ENCODE data around the gene MED10. TPM values are rescaled to one million over a fixed set of nuclear protein-coding genes. Genes with fewer than 3 reads are reported as not detected.

MED10 gene
- polyA plus RNA-seq, 1 of the 3 experiments (the other 2 are of a cell fraction) = 75.9 TPM

DNA sequence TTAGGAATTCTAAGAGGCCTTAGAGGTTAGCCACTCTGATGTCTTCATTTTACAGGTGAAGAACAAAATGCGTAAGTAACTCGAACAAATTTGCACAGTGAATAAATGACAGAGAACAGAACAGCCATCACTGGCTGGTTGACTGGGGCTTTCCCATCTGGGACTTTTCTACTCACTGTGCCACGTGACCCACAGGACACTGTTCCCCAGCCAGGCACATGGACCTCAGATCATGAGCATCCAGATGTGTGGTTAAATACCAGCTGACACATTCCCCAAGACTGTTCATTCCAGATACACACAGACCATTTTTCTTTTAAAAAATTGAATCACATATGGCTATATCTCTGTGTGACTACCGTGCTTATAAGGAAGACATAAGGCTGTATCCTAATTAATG, 25.8 kb upstream of the MED10 start:
- no peak overlapping the region for H3K9ac ChIP-seq
- CTCF ChIA-PET = no interaction called here
- H3K9me3 ChIP-seq = no peaks in the 10 kb centered on the region
- no peaks in the 10 kb centered on the region for H3K79me2 ChIP-seq (ENCODE audit: insufficient read depth)
- no peak overlapping the region for H3K27ac ChIP-seq (ENCODE audit: low read depth in 2 of 2, low read length in 1 of 2)
- no peak overlapping the region for H3K4me2 ChIP-seq
- TF ChIP-seq FOXM1 (IDR thresholded peaks at IDR 0.05; ENCODE audit: low read depth) (no peak), RXRA (IDR thresholded peaks at IDR 0.05; ENCODE audit: borderline replicate concordance, low read depth) (no peak), ELF1 (IDR thresholded peaks at IDR 0.05) (no peak), RAD21 (IDR thresholded peaks at IDR 0.05; ENCODE audit: low read length) (no peak), TEAD4 (IDR thresholded peaks at IDR 0.05; ENCODE audit: borderline replicate concordance, insufficient read depth) (no peak), EP300 (IDR thresholded peaks at IDR 0.05; ENCODE audit: borderline replicate concordance in 1 of 2, low read depth in 1 of 2, low read length in 1 of 2) (no peak), MEF2A (IDR thresholded peaks at IDR 0.05; ENCODE audit: borderline replicate concordance, low read depth) (no peak), NRF1 (IDR thresholded peaks at IDR 0.05; ENCODE audit: low read depth, low read length) (no peak), YY1 (IDR thresholded peaks at IDR 0.05; ENCODE audit: low read depth) (no peak), FOXJ3 (CRISPR knock-in tag; IDR thresholded peaks at IDR 0.05) (no peak)
- TF ChIP-seq, protein P1, sequence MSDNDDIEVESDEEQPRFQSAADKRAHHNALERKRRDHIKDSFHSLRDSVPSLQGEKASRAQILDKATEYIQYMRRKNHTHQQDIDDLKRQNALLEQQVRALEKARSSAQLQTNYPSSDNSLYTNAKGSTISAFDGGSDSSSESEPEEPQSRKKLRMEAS (IDR thresholded peaks at IDR 0.05; ENCODE audit: low read depth) = no peak
- TF ChIP-seq, protein P2, sequence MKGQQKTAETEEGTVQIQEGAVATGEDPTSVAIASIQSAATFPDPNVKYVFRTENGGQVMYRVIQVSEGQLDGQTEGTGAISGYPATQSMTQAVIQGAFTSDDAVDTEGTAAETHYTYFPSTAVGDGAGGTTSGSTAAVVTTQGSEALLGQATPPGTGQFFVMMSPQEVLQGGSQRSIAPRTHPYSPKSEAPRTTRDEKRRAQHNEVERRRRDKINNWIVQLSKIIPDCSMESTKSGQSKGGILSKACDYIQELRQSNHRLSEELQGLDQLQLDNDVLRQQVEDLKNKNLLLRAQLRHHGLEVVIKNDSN (IDR thresholded peaks at IDR 0.05; ENCODE audit: borderline replicate concordance, low read depth) = no peak; the same call in 1 of the 2 replicates
- TF ChIP-seq, protein P3, sequence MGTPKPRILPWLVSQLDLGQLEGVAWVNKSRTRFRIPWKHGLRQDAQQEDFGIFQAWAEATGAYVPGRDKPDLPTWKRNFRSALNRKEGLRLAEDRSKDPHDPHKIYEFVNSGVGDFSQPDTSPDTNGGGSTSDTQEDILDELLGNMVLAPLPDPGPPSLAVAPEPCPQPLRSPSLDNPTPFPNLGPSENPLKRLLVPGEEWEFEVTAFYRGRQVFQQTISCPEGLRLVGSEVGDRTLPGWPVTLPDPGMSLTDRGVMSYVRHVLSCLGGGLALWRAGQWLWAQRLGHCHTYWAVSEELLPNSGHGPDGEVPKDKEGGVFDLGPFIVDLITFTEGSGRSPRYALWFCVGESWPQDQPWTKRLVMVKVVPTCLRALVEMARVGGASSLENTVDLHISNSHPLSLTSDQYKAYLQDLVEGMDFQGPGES (IDR thresholded peaks at IDR 0.05; ENCODE audit: low read depth, low read length) = no peak
- no peak overlapping the region for H3K4me3 ChIP-seq (ENCODE audit: low read depth in 2 of 2, low read length in 1 of 2)
- no peaks in the 10 kb centered on the region for H4K20me1 ChIP-seq (ENCODE audit: insufficient read depth)
- H3K27me3 ChIP-seq (ENCODE audit: insufficient read depth) = no peaks in the 10 kb centered on the region
- no peaks in the 10 kb centered on the region for H3K9me2 ChIP-seq
- no peak for DNase-seq
- no peaks in the 10 kb centered on the region for H3F3A ChIP-seq (replicated peaks; ENCODE audit: insufficient read depth)
- no peak overlapping the region for H2AFZ ChIP-seq (ENCODE audit: low read depth)
- no peaks in the 10 kb centered on the region; a peak in 1 of 4 replicates for H3K4me1 ChIP-seq (ENCODE audit: control insufficient read depth in 1 of 2, insufficient read depth in 2 of 2, low read depth in 1 of 2, low read length in 1 of 2)
- POLR2A ChIA-PET = no interaction called here
- WGBS (ENCODE audit: low lambda C conversion rate) = 38% methylated on average over 4 of the region's 4 CpGs
- no peaks in the 10 kb centered on the region for H3K36me3 ChIP-seq (replicated peaks in 1 of 2; ENCODE audit: control insufficient read depth in 1 of 2, insufficient read depth in 2 of 2, low read length in 1 of 2)

DNA sequence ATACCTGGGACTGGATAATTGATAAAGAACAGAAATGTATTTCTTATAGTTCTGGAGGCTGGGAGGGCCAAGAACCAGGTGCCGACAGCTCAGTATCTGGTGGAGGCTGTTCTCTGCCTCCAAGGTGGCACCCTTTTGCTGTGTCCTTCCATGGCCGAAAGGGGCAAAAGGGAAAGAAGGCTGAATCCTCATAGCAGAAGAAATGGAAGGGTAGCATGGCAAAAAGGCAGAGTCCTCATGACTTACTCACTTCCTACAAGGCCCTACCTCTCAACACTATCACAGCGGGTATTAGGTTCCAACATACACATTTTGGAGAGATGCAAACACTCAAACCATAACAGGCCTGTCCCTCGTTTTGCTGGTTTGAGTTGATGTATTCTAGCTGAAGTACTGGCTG, 25.1 kb upstream of the MED10 start:
- no peaks in the 10 kb centered on the region for H3F3A ChIP-seq (replicated peaks; ENCODE audit: insufficient read depth)
- 42% methylated on average over 4 of the region's 4 CpGs for WGBS (ENCODE audit: low lambda C conversion rate)
- POLR2A ChIA-PET = no interaction called here
- TF ChIP-seq GABPA (IDR thresholded peaks at IDR 0.05; ENCODE audit: low read depth) (no peak), RXRA (IDR thresholded peaks at IDR 0.05; ENCODE audit: borderline replicate concordance, low read depth) (no peak), GATA2 (CRISPR knock-in tag; IDR thresholded peaks at IDR 0.05) (no peak), RAD21 (IDR thresholded peaks at IDR 0.05; ENCODE audit: low read length) (no peak), NRF1 (IDR thresholded peaks at IDR 0.05; ENCODE audit: low read depth, low read length) (no peak), NFIC (IDR thresholded peaks at IDR 0.05; ENCODE audit: borderline replicate concordance) (no peak), TCF12 (IDR thresholded peaks at IDR 0.05) (no peak), FOXJ3 (CRISPR knock-in tag; IDR thresholded peaks at IDR 0.05) (no peak), RFX5 (IDR thresholded peaks at IDR 0.05; ENCODE audit: low read length) (no peak), YY1 (IDR thresholded peaks at IDR 0.05; ENCODE audit: low read depth) (no peak), EZH2phosphoT487 (IDR thresholded peaks at IDR 0.05; ENCODE audit: borderline replicate concordance, low read depth) (no peak), SMC3 (IDR thresholded peaks at IDR 0.05; ENCODE audit: low read depth, low read length) (no peak), ELF1 (IDR thresholded peaks at IDR 0.05) (no peak)
- TF ChIP-seq, protein P1 (IDR thresholded peaks at IDR 0.05; ENCODE audit: low read depth) = no peak
- TF ChIP-seq, protein P4, sequence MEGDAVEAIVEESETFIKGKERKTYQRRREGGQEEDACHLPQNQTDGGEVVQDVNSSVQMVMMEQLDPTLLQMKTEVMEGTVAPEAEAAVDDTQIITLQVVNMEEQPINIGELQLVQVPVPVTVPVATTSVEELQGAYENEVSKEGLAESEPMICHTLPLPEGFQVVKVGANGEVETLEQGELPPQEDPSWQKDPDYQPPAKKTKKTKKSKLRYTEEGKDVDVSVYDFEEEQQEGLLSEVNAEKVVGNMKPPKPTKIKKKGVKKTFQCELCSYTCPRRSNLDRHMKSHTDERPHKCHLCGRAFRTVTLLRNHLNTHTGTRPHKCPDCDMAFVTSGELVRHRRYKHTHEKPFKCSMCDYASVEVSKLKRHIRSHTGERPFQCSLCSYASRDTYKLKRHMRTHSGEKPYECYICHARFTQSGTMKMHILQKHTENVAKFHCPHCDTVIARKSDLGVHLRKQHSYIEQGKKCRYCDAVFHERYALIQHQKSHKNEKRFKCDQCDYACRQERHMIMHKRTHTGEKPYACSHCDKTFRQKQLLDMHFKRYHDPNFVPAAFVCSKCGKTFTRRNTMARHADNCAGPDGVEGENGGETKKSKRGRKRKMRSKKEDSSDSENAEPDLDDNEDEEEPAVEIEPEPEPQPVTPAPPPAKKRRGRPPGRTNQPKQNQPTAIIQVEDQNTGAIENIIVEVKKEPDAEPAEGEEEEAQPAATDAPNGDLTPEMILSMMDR (IDR thresholded peaks at IDR 0.05) = no peak
- TF ChIP-seq, protein P5, sequence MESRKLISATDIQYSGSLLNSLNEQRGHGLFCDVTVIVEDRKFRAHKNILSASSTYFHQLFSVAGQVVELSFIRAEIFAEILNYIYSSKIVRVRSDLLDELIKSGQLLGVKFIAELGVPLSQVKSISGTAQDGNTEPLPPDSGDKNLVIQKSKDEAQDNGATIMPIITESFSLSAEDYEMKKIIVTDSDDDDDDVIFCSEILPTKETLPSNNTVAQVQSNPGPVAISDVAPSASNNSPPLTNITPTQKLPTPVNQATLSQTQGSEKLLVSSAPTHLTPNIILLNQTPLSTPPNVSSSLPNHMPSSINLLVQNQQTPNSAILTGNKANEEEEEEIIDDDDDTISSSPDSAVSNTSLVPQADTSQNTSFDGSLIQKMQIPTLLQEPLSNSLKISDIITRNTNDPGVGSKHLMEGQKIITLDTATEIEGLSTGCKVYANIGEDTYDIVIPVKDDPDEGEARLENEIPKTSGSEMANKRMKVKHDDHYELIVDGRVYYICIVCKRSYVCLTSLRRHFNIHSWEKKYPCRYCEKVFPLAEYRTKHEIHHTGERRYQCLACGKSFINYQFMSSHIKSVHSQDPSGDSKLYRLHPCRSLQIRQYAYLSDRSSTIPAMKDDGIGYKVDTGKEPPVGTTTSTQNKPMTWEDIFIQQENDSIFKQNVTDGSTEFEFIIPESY (IDR thresholded peaks at IDR 0.05; ENCODE audit: borderline replicate concordance, low read depth) = no peak

More for the DNA sequence above, 25.1 kb upstream of the MED10 start:
- H3K36me3 ChIP-seq (replicated peaks in 1 of 2; ENCODE audit: control insufficient read depth in 1 of 2, insufficient read depth in 2 of 2, low read length in 1 of 2) = no peaks in the 10 kb centered on the region
- no peaks in the 10 kb centered on the region for H3K9me2 ChIP-seq
- H3K4me3 ChIP-seq (ENCODE audit: low read depth in 2 of 2, low read length in 1 of 2) = no peak overlapping the region
- H3K27ac ChIP-seq (ENCODE audit: low read depth in 2 of 2, low read length in 1 of 2) = no peak overlapping the region
- no peak for DNase-seq
- H2AFZ ChIP-seq (ENCODE audit: low read depth) = no peak overlapping the region
- no peaks in the 10 kb centered on the region for H3K9me3 ChIP-seq
- H3K4me2 ChIP-seq = no peak overlapping the region
- no peaks in the 10 kb centered on the region for H3K27me3 ChIP-seq (ENCODE audit: insufficient read depth)
- no peaks in the 10 kb centered on the region; a peak in 1 of 4 replicates for H3K4me1 ChIP-seq (ENCODE audit: control insufficient read depth in 1 of 2, insufficient read depth in 2 of 2, low read depth in 1 of 2, low read length in 1 of 2)
- CTCF ChIA-PET = no interaction called here
- H3K79me2 ChIP-seq (ENCODE audit: insufficient read depth) = no peaks in the 10 kb centered on the region
- no peak overlapping the region for H3K9ac ChIP-seq
- no peaks in the 10 kb centered on the region for H4K20me1 ChIP-seq (ENCODE audit: insufficient read depth)

Measured in SK-N-SH (cell line).